GM10248 (cell line): ENCODE results near the gene ZNF787.

Source experiments
- CTCF ChIA-PET: fragments of 300-600 bp; sonication (Branson Sonifier 250); formaldehyde crosslinking; extraction: SDS; loops from one replicate; lab custom pipeline; 2021; ENCODE audit warnings: antibody characterized with exemption; lab: Yijun Ruan, JAX
- POLR2A ChIA-PET: fragments of 350-650 bp; sonication (Branson Sonifier 250); formaldehyde crosslinking; extraction: SDS; loops from one replicate; lab custom pipeline; 2020; ENCODE audit warnings: antibody characterized with exemption; lab: Yijun Ruan, JAX
- DNase-seq: peaks from one replicate; pipeline ENCODE4 v3.0.0; 2012; ENCODE audit errors: extremely low spot score
- CTCF ChIP-seq: IDR thresholded peaks from 2 replicates; pipeline ENCODE4 v1.5.1; 2012; ENCODE audit warnings: mild to moderate bottlenecking, low read depth; ENCODE audit errors: extremely low read depth, missing control alignments, control extremely low read depth

The ZNF787 gene

DNA sequence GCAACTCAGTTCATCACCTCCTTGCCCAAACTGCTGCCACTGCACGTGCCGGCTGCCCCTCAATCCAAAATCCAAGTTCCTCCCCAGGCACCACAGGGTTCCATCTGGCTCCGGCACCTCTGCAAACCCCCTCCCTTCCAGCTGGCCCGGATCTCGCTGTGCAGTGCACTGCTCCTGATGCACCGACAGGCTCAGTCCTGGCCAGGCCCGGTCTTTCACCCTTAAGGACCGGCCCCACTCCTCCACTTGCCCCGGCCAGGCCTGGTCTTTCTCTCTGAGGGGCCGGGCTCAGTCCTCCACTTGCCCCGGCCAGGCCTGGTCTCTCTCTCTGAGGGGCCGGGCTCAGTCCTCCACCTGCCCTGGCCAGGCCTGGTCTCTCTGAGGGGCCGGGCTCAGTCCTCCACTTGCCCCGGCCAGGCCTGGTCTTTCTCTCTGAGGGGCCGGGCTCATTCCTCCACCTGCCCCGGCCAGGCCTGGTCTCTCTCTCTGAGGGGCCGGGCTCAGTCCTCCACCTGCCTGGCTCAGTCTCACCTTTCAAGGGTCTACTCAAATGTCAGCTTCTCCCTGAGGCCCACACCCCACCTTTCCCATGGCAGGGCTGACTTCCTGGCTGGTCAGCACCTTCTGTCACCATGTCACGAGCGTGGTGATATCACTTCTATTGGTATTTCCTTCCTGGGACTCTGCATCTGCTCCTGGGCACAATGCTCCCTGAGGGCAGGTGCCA, 6.9 kb downstream of the ZNF787 start:
- ChIA-PET CTCF (interaction anchor here (1.2 kb wide), 2 partner anchors 18 to 22 kb away, joined by 3 read pairs; no protein-coding TSS in a partner anchor), POLR2A (no interaction called here)
- no peak for TF ChIP-seq CTCF
- no peak for DNase-seq

- TF ChIP-seq CTCF: no peak
- no peak for DNase-seq
- POLR2A ChIA-PET: no interaction called here
- CTCF ChIA-PET: interaction anchor here (1.2 kb wide), 1 partner anchor 23 kb away, joined by 3 read pairs; no protein-coding TSS in a partner anchor
Measured at GRCh38 chr19:56113074-56113632, 7.9 kb downstream of the ZNF787 start.

GRCh38 chr19:56112313-56112709, 8.8 kb downstream of the ZNF787 start:
- DNase-seq: no peak
- POLR2A ChIA-PET: no interaction called here
- CTCF ChIA-PET: interaction anchor here (0.8 kb wide), 1 partner anchor 201 kb away, joined by 3 read pairs; no protein-coding TSS in a partner anchor
- no peak for TF ChIP-seq CTCF

- no peak for TF ChIP-seq CTCF
- ChIA-PET POLR2A (no interaction called here), CTCF (interaction anchor here (0.8 kb wide), 1 partner anchor 201 kb away, joined by 3 read pairs; no protein-coding TSS in a partner anchor)
- peak; percentile 60 for DNase-seq
Measured at GRCh38 chr19:56111601-56112312, 9.3 kb downstream of the ZNF787 start.

- ChIA-PET POLR2A (interaction anchor here (1.0 kb wide), 1 partner anchor 10 kb away, joined by 4 read pairs; the partner anchor contains the start of gene ZNF787), CTCF (interaction anchor here (1.0 kb wide), 1 partner anchor 61 kb away, joined by 4 read pairs; no protein-coding TSS in a partner anchor)
- TF ChIP-seq CTCF: no peak
- DNase-seq: no peak
Measured at GRCh38 chr19:56110515-56111448, 10.3 kb downstream of the ZNF787 start.
